ENCODE data around the gene COTL1.

Gene COTL1

DNA sequence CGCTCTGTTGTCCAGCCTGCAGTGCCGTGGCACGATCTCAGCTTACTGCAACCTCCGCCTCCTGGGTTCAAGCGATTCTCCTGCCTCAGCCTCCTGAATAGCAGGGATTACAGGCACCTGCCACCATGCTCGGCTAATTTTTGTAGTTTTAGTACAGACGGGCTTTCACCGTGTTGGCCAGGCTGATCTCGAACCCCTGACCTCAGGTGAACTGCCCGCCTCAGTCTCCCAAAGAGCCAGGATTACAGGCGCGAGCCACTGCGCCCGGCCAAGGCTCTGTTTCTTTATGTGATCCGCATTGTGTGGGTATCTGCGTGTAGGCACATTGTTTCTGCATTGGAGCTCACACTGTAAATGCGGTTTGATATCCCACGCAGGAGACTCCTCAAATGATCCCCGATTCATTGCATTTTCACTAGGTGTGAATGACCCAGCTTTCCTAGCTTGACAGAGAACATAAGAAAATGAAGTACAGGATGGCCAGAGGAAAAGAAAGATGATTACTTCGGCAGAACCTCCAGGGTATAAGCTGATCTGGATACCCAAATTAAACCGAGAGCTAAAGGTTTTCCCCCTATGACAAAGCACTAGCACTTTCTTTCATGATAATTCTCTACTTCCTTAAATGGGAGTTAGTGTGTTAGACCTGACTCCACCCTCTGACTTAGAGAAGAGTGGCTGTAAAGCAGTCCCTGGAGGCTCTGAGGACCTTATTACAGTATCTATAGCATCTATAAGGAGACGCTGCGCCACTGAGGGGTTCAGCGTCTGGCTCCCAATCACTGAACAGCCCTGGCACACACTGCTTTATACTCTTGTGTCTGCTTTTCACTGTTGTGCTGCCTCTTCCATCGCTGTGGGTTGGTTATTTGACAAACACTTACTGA, 17.3 kb downstream of the COTL1 start:
- peaks cover 26% of the 10 kb centered on the region for H3K36me3 Mint-ChIP-seq (ENCODE audit: low read depth)

DNA sequence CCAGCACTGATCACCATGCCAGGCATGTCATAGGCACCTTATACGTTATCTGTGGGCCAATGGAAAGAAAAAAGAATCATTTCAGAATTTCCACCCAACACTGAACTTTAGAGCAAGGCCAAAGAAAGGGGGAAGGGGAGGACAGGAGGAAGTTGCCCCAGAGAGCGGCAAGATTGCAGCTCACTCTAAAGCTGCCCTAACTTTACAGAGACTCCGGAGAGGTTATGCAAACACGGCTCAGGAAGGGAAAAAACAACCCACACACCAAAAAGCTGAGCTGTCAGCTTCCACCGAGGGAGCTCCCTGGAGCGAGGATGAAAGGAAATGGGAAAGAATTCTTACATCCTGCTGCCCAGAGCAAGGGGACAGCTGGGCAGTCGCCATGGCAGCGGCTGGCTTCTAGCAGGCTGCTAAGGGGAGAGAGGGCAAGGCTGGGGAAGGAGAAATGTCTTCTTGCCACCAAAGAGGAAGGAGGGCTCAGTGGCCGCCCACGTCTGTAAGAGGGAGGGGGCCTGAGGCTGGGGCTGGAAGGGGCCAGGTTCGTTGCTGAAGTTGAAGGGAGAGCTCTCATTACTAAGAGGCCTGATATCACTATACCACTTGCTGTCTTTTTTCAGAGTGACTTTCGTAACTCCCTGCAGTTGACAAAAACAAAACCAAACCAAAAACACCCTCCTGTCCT, 18.2 kb downstream of the COTL1 start:
- peak; percentile 68 for DNase-seq
- H3K4me3 Mint-ChIP-seq, result peak overlapping the region; percentile 73
- TF ChIP-seq, protein P1, sequence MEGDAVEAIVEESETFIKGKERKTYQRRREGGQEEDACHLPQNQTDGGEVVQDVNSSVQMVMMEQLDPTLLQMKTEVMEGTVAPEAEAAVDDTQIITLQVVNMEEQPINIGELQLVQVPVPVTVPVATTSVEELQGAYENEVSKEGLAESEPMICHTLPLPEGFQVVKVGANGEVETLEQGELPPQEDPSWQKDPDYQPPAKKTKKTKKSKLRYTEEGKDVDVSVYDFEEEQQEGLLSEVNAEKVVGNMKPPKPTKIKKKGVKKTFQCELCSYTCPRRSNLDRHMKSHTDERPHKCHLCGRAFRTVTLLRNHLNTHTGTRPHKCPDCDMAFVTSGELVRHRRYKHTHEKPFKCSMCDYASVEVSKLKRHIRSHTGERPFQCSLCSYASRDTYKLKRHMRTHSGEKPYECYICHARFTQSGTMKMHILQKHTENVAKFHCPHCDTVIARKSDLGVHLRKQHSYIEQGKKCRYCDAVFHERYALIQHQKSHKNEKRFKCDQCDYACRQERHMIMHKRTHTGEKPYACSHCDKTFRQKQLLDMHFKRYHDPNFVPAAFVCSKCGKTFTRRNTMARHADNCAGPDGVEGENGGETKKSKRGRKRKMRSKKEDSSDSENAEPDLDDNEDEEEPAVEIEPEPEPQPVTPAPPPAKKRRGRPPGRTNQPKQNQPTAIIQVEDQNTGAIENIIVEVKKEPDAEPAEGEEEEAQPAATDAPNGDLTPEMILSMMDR (IDR thresholded peaks at IDR 0.05), result no peak
- H3K4me1 Mint-ChIP-seq, result peaks cover 96% of the 10 kb centered on the region
- H3K36me3 Mint-ChIP-seq (ENCODE audit: low read depth), result peaks cover 18% of the 10 kb centered on the region
- H3K9me3 Mint-ChIP-seq, result peaks cover 2% of the 10 kb centered on the region
- peak overlapping the region; percentile 97 for H3K27ac Mint-ChIP-seq
- no peaks in the 10 kb centered on the region for H3K27me3 Mint-ChIP-seq (ENCODE audit: low read depth, poor library complexity)

More for the DNA sequence above, 17.3 kb downstream of the COTL1 start:
- DNase-seq, result no peak
- Mint-ChIP-seq H3K27me3 (ENCODE audit: low read depth, poor library complexity) (no peaks in the 10 kb centered on the region), H3K27ac (peak overlapping the region; percentile 97), H3K4me1 (peaks cover 96% of the 10 kb centered on the region), H3K4me3 (peak overlapping the region; percentile 73), H3K9me3 (peaks cover 7% of the 10 kb centered on the region)
- TF ChIP-seq, protein P1 (IDR thresholded peaks at IDR 0.05), result no peak

GRCh38 chr16:84598360-84598759, 19.5 kb downstream of the COTL1 start:
- DNase-seq, result no peak
- Mint-ChIP-seq H3K4me3 (peak overlapping the region; percentile 60), H3K27ac (peak overlapping the region; percentile 36), H3K27me3 (ENCODE audit: low read depth, poor library complexity) (no peaks in the 10 kb centered on the region), H3K9me3 (no peaks in the 10 kb centered on the region), H3K36me3 (ENCODE audit: low read depth) (peaks cover 24% of the 10 kb centered on the region), H3K4me1 (peaks cover 95% of the 10 kb centered on the region)
- TF ChIP-seq, protein P1 (IDR thresholded peaks at IDR 0.05), result no peak

- Mint-ChIP-seq H3K27me3 (ENCODE audit: low read depth, poor library complexity) (no peaks in the 10 kb centered on the region), H3K27ac (peak overlapping the region; percentile 36), H3K4me1 (peaks cover 93% of the 10 kb centered on the region), H3K4me3 (peak overlapping the region; percentile 60), H3K36me3 (ENCODE audit: low read depth) (peaks cover 24% of the 10 kb centered on the region), H3K9me3 (no peaks in the 10 kb centered on the region)
- TF ChIP-seq, protein P1 (IDR thresholded peaks at IDR 0.05), result no peak
- no peak for DNase-seq
These were observed 19.9 kb downstream of the COTL1 start for GRCh38 chr16:84597931-84598351.

DNA sequence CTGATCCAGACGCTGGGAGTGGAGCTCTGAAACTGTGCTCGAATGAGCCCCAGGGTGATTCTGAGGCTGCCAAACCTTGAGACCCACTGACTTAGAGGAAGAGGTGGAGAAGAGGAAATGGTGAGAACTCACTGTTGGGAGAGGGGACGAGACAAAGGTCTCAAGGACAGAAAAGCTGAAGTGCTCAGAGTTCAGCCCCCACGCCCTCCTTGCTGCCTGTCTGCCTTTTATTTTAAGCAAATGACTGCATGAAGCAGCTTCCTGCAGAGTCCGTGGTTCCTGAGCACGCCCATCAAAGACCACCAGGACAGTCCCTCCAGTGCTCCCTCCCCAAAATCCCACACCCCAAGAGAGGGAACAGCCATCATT, 20.4 kb downstream of the COTL1 start:
- H3K4me1 Mint-ChIP-seq, result peaks cover 93% of the 10 kb centered on the region
- H3K27ac Mint-ChIP-seq, result peak overlapping the region; percentile 36
- H3K36me3 Mint-ChIP-seq (ENCODE audit: low read depth), result peaks cover 27% of the 10 kb centered on the region
- peak overlapping the region; percentile 60 for H3K4me3 Mint-ChIP-seq
- DNase-seq, result no peak
- H3K9me3 Mint-ChIP-seq, result no peaks in the 10 kb centered on the region
- TF ChIP-seq, protein P1 (IDR thresholded peaks at IDR 0.05), result no peak
- no peaks in the 10 kb centered on the region for H3K27me3 Mint-ChIP-seq (ENCODE audit: low read depth, poor library complexity)
